Endothelial cell of umbilical vein (primary cell): ENCODE measurements around the gene ATP10B.

ENCODE experiments used
- EZH2 ChIP-seq: IDR thresholded peaks from 2 replicates; pipeline ENCODE4 v1.6.1; 2012; ENCODE audit warnings: borderline replicate concordance, low read depth, mild to moderate bottlenecking, moderate library complexity, low read length, inconsistent platforms; ENCODE audit not compliant: severe bottlenecking
- FOS ChIP-seq: IDR thresholded peaks from 2 replicates; pipeline ENCODE4 v1.6.1; 2011; ENCODE audit warnings: mild to moderate bottlenecking, low read length, moderate library complexity, borderline replicate concordance; ENCODE audit not compliant: insufficient read depth
- GATA2 ChIP-seq: IDR thresholded peaks from 2 replicates; pipeline ENCODE4 v1.7.0; 2011; ENCODE audit warnings: low read depth, mild to moderate bottlenecking, moderate library complexity, mixed read lengths, low read length; ENCODE audit not compliant: insufficient read length, insufficient read depth
- MYC ChIP-seq: IDR thresholded peaks from one replicate; pipeline ENCODE4 v1.6.1; 2011; ENCODE audit warnings: mild to moderate bottlenecking, low read depth, low read length
- POLR2A ChIP-seq: IDR thresholded peaks from 2 replicates; pipeline ENCODE4 v1.6.1; 2012; ENCODE audit warnings: low read depth, mild to moderate bottlenecking, control low read depth, low read length
- POLR2AphosphoS5 ChIP-seq: IDR thresholded peaks from 2 replicates; pipeline ENCODE4 v1.6.1; 2012; ENCODE audit warnings: low read depth, mild to moderate bottlenecking, control low read depth, low read length, moderate library complexity; ENCODE audit not compliant: insufficient read depth
- TF ChIP-seq, protein P1 (sequence below), 2 donors: IDR thresholded peaks; 1 replicate in 1 of 2; 2 replicates in 1 of 2; pipeline ENCODE4 v1.5.1; 2011; ENCODE audit warnings: low read length in 2 of 2, mild to moderate bottlenecking in 2 of 2, moderate library complexity in 2 of 2, control low read depth in 1 of 2, inconsistent platforms in 1 of 2, low read depth in 1 of 2; ENCODE audit not compliant: insufficient read depth in 1 of 2; ENCODE audit errors: extremely low read depth in 1 of 2
- TF ChIP-seq, protein P2 (sequence below): IDR thresholded peaks from 2 replicates; pipeline ENCODE4 v1.6.1; 2011; ENCODE audit not compliant: insufficient read depth, insufficient read length

DNA sequence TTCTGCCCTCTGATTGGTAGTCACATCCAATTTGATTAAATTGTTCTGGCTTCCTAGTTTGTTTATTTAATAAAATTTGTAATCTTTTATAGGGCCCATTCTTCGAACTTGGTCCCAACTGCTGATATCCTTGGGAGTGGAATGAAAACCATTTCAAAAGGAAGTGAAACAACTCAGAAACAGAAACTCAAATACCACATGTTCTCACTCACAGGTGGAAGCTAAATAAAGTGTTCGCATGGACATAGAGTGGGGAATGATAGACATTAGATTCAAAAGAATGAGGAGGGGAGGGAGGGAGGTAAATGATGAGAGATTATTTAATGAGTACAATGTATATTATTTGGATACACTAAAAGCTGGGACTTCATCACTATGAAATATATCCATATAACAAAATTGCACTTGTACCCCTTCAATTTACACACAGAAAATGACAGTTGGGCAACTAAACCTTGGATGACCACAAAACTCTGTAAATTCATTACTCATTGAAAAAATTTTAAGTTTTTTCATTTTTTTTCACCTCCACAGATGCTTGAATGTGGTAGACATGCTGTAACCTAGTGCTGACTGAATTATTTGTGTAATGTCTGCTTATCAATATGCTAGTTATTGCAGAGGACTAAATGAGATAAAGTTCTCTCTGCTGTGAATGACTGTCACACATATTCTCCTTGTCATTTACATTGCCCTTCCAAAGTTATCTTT, 16.0 kb downstream of the ATP10B start:
- TF ChIP-seq, protein P1, sequence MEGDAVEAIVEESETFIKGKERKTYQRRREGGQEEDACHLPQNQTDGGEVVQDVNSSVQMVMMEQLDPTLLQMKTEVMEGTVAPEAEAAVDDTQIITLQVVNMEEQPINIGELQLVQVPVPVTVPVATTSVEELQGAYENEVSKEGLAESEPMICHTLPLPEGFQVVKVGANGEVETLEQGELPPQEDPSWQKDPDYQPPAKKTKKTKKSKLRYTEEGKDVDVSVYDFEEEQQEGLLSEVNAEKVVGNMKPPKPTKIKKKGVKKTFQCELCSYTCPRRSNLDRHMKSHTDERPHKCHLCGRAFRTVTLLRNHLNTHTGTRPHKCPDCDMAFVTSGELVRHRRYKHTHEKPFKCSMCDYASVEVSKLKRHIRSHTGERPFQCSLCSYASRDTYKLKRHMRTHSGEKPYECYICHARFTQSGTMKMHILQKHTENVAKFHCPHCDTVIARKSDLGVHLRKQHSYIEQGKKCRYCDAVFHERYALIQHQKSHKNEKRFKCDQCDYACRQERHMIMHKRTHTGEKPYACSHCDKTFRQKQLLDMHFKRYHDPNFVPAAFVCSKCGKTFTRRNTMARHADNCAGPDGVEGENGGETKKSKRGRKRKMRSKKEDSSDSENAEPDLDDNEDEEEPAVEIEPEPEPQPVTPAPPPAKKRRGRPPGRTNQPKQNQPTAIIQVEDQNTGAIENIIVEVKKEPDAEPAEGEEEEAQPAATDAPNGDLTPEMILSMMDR (IDR thresholded peaks at IDR 0.05; ENCODE audit: extremely low read depth in 1 of 2, insufficient read depth in 1 of 2, low read depth in 1 of 2, low read length in 2 of 2), result no peak
- no peak for TF ChIP-seq EZH2
- no peak for TF ChIP-seq GATA2
- TF ChIP-seq, protein P2, sequence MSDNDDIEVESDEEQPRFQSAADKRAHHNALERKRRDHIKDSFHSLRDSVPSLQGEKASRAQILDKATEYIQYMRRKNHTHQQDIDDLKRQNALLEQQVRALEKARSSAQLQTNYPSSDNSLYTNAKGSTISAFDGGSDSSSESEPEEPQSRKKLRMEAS, result no peak
- no peak for TF ChIP-seq POLR2AphosphoS5
- no peak for TF ChIP-seq POLR2A
- TF ChIP-seq MYC, result no peak
- TF ChIP-seq FOS, result no peak
